PFSK-1 (cell line): Measurements from ENCODE around the gene CRYZL1.

Experiments used
- FOXP2 ChIP-seq: optimal IDR thresholded peaks from 2 replicates; pipeline ENCODE3; 2011; ENCODE audit warnings: borderline replicate concordance, control low read depth, inconsistent platforms; ENCODE audit not compliant: insufficient read depth; ENCODE audit errors: extremely low read length, extremely low read depth
- POLR2AphosphoS5 ChIP-seq: IDR thresholded peaks from 2 replicates; pipeline ENCODE4 v1.6.1; 2012; ENCODE audit warnings: low read depth, mild to moderate bottlenecking, control low read depth, low read length, moderate library complexity
- REST ChIP-seq, 2 experiments: IDR thresholded peaks; 2 replicates each; pipeline versions ENCODE4 v1.6.1 to v1.8.0; 2011 to 2012; ENCODE audit warnings: low read depth in 2 of 2, low read length in 2 of 2, control low read depth in 1 of 2, inconsistent platforms in 1 of 2, mild to moderate bottlenecking in 1 of 2, moderate library complexity in 1 of 2; ENCODE audit not compliant: insufficient read depth in 1 of 2
- SIN3A ChIP-seq: IDR thresholded peaks from 2 replicates; pipeline ENCODE4 v1.6.1; 2012; ENCODE audit warnings: mild to moderate bottlenecking, low read length, moderate library complexity, borderline replicate concordance; ENCODE audit not compliant: insufficient read depth
- TAF1 ChIP-seq: IDR thresholded peaks from 2 replicates; pipeline ENCODE4 v1.6.1; 2012; ENCODE audit warnings: low read length, control low read depth, borderline replicate concordance; ENCODE audit not compliant: insufficient read depth

DNA sequence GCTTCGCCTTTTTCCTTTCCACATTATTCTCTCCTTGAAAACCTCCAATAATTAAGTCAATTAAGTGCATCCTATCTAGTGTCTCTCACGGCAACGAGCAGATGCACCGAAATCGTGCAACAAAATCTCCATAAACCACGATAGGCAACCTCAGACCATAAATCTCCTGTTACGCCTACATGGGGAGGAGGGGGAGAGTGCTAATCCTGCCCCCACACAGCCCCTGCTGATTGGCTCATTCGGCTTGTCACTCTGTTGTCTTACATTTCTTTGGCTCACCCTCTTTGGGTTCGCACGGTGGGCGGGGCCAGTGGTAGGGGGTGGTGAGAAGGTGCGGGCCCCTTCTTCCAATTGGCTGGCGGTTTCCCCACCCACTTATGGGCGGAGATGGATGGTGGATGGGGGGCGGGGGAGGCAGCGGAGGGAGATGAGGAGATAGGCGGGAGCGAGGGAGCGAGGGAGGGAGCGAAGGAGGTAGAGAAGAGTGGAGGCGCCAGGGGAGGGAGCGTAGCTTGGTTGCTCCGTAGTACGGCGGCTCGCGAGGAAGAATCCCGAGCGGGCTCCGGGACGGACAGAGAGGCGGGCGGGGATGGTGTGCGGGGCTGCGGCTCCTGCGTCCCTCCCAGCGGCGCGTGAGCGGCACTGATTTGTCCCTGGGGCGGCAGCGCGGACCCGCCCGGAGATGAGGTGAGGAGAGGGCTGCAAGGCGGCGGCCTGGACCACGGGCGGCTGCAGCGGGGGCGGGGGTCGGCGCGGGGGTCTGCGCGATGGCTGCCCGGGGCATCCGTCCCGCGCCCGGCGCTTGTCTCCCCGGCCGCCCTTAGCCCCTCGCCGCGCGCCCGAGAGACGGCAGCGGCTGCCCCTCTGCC is 720 bp upstream of the CRYZL1 start, which contains the start of gene ITSN1:
- TF ChIP-seq SIN3A (0 out of 2 replicates have a peak, but pooled peaks have one; percentile 41), POLR2AphosphoS5 (peak; percentile 82), REST (IDR thresholded peaks at IDR 0.05; ENCODE audit: insufficient read depth in 1 of 2, low read depth in 2 of 2, low read length in 2 of 2) (peak; percentile 46 to 58; a peak in 2 of 4 replicates), TAF1 (peak; percentile 95), FOXP2 (peak; percentile 65)
